IPS-11a (cell line): Measurements from ENCODE around the gene SIRT5.

ENCODE experiments used
- H3K4me3 ChIP-seq: one replicate; pipeline ENCODE4 v1.5.1; 2013; ENCODE audit warnings: low read depth, low read length, control low read depth

SIRT5 gene

GRCh38 chr6:13629459-13630116 lies 55.2 kb downstream of the SIRT5 start:
- no peak overlapping the region for H3K4me3 ChIP-seq

- H3K4me3 ChIP-seq: no peak overlapping the region
These were observed 56.1 kb downstream of the SIRT5 start for GRCh38 chr6:13630499-13630898.

GRCh38 chr6:13633343-13633742 lies 58.9 kb downstream of the SIRT5 start:
- no peak overlapping the region for H3K4me3 ChIP-seq

GRCh38 chr6:13635948-13636658 lies 61.7 kb downstream of the SIRT5 start:
- H3K4me3 ChIP-seq: no peak overlapping the region

GRCh38 chr6:13638014-13638413 lies 63.6 kb downstream of the SIRT5 start:
- H3K4me3 ChIP-seq: no peak overlapping the region

GRCh38 chr6:13638626-13639025 lies 64.2 kb downstream of the SIRT5 start:
- H3K4me3 ChIP-seq: no peak overlapping the region

GRCh38 chr6:13641315-13641714 lies 66.9 kb downstream of the SIRT5 start:
- H3K4me3 ChIP-seq: no peak overlapping the region

- no peak overlapping the region for H3K4me3 ChIP-seq
These were observed 68.7 kb downstream of the SIRT5 start for GRCh38 chr6:13643125-13643524.

GRCh38 chr6:13648850-13649249 lies 74.4 kb downstream of the SIRT5 start:
- no peak overlapping the region for H3K4me3 ChIP-seq

GRCh38 chr6:13649393-13649792 lies 75.0 kb downstream of the SIRT5 start:
- no peak overlapping the region for H3K4me3 ChIP-seq

GRCh38 chr6:13653296-13653695 lies 78.9 kb downstream of the SIRT5 start:
- H3K4me3 ChIP-seq: no peak overlapping the region

GRCh38 chr6:13654496-13654895 lies 80.1 kb downstream of the SIRT5 start:
- H3K4me3 ChIP-seq: no peak overlapping the region

- H3K4me3 ChIP-seq: no peak overlapping the region
These were observed 81.3 kb downstream of the SIRT5 start for GRCh38 chr6:13655700-13656099.

GRCh38 chr6:13660273-13660672 lies 85.9 kb downstream of the SIRT5 start:
- no peak overlapping the region for H3K4me3 ChIP-seq

- H3K4me3 ChIP-seq: no peak overlapping the region
These were observed 86.5 kb downstream of the SIRT5 start for GRCh38 chr6:13660893-13661292.

GRCh38 chr6:13661647-13662046 lies 87.2 kb downstream of the SIRT5 start:
- H3K4me3 ChIP-seq: no peak overlapping the region

GRCh38 chr6:13662651-13663334 lies 88.4 kb downstream of the SIRT5 start:
- no peak overlapping the region for H3K4me3 ChIP-seq

- H3K4me3 ChIP-seq: no peak overlapping the region
These were observed 89.6 kb downstream of the SIRT5 start for GRCh38 chr6:13663986-13664385.
